ENCODE data around the gene FASN. TPM values are rescaled to one million over a fixed set of nuclear protein-coding genes. Genes with fewer than 3 reads are reported as not detected.

FASN gene
- polyA plus RNA-seq, 1 donor from 2014 or later = 26.4 TPM

DNA sequence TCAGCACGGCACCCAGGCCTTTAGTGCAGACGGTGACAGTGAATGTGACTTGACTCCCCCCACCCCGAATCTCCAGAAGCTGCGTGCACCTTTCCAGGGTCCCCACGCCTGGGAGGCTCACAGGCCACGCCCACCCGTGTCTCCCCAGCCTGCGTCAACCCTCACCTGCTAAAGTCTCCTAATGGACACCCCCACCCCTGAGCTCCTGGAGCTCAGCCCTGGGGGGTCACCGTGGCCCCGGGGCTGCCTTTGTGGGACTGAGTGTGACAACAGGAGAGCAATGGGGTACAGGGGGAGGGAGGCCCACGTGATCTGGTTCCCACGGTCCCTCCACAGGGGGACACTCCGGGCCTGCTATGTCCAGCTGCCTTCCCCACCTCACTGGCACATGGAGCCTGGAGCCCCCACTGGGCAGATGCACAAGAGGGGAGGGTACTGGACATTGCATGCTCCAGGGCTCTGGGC, 7.4 kb upstream of the FASN start:
- no peaks in the 10 kb centered on the region for H3F3A ChIP-seq (ENCODE audit: insufficient read depth, low read length, poor library complexity, severe bottlenecking)
- H4K20me1 ChIP-seq (ENCODE audit: insufficient read depth) = no peaks in the 10 kb centered on the region
- H3K9me2 ChIP-seq (ENCODE audit: insufficient read depth, low read length) = no peaks in the 10 kb centered on the region
- no peaks in the 10 kb centered on the region for H3K79me2 ChIP-seq (replicated peaks; ENCODE audit: insufficient read depth, low read length)
- no peak overlapping the region for H3K9ac ChIP-seq (ENCODE audit: low read length)
- TF ChIP-seq POLR2AphosphoS5 (IDR thresholded peaks at IDR 0.05) (no peak), EZH2 (IDR thresholded peaks at IDR 0.05; ENCODE audit: borderline replicate concordance, insufficient read depth, low read length, poor library complexity, severe bottlenecking) (no peak), REST (IDR thresholded peaks at IDR 0.05; ENCODE audit: borderline replicate concordance) (no peak)
- no peak overlapping the region for H2AFZ ChIP-seq (ENCODE audit: low read depth, low read length)
- no peaks in the 10 kb centered on the region for H3K27me3 ChIP-seq (ENCODE audit: insufficient read depth, low read depth, low read length)
- H3K27ac ChIP-seq (ENCODE audit: low read length) = no peak overlapping the region
- H3K36me3 ChIP-seq (ENCODE audit: insufficient read depth, low read length) = no peaks in the 10 kb centered on the region
- no peak overlapping the region for H3K4me3 ChIP-seq (ENCODE audit: low read length)
- H3K4me2 ChIP-seq (ENCODE audit: low read length) = no peak overlapping the region
- H3K9me3 ChIP-seq (ENCODE audit: low read length) = no peaks in the 10 kb centered on the region

DNA sequence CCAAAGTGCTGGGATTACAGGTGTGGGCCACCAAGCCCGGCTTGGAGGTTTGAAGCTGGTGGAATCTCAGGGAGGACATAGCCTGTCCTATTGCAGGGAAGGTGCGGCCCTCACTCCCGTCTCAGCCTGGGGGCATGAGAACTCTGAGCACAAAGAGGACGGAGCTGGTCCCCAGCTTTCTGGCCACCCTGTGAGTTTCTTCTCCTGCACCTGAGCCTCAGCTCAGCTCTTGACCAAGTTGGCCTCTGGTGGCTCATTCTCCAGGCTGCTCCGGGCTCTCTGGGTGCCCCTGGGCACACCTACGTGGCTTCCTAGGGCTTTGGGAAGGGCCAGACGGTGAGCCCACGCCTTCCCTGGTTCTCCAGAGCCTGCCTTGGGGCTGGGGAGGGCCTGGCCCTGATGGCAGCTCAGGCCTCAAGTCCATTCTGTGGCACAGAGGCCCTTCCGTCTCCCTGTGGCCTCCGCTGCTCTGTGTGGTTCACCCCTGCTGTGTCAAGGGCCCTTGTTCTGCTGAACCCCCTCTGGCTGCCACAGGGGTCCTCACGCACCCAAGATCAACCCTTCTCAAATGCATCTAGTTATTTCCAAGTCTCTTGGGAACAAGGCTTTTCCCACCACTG, 6.9 kb upstream of the FASN start:
- Histone ChIP-seq H3K27ac (ENCODE audit: low read length) (no peak overlapping the region), H3K9ac (ENCODE audit: low read length) (no peak overlapping the region), H3K36me3 (ENCODE audit: insufficient read depth, low read length) (no peaks in the 10 kb centered on the region), H3K27me3 (ENCODE audit: insufficient read depth, low read depth, low read length) (no peaks in the 10 kb centered on the region), H3K9me3 (ENCODE audit: low read length) (no peaks in the 10 kb centered on the region), H3K79me2 (replicated peaks; ENCODE audit: insufficient read depth, low read length) (no peaks in the 10 kb centered on the region), H3K9me2 (ENCODE audit: insufficient read depth, low read length) (no peaks in the 10 kb centered on the region), H3F3A (ENCODE audit: insufficient read depth, low read length, poor library complexity, severe bottlenecking) (no peaks in the 10 kb centered on the region), H3K4me3 (ENCODE audit: low read length) (no peak overlapping the region), H2AFZ (ENCODE audit: low read depth, low read length) (no peak overlapping the region), H4K20me1 (ENCODE audit: insufficient read depth) (no peaks in the 10 kb centered on the region), H3K4me2 (ENCODE audit: low read length) (no peak overlapping the region)
- TF ChIP-seq REST (IDR thresholded peaks at IDR 0.05; ENCODE audit: borderline replicate concordance) (no peak), POLR2AphosphoS5 (IDR thresholded peaks at IDR 0.05) (no peak), TAF1 (IDR thresholded peaks at IDR 0.05; ENCODE audit: low read depth) (no peak), SMC3 (conservative IDR thresholded peaks at IDR 0.05; ENCODE audit: poor library complexity) (no peak), RAD21 (conservative IDR thresholded peaks at IDR 0.05) (no peak), EZH2 (IDR thresholded peaks at IDR 0.05; ENCODE audit: borderline replicate concordance, insufficient read depth, low read length, poor library complexity, severe bottlenecking) (no peak), MXI1 (conservative IDR thresholded peaks at IDR 0.05; ENCODE audit: poor library complexity, severe bottlenecking) (no peak), EP300 (conservative IDR thresholded peaks at IDR 0.05; ENCODE audit: poor library complexity, severe bottlenecking) (no peak)
- TF ChIP-seq, protein P1, sequence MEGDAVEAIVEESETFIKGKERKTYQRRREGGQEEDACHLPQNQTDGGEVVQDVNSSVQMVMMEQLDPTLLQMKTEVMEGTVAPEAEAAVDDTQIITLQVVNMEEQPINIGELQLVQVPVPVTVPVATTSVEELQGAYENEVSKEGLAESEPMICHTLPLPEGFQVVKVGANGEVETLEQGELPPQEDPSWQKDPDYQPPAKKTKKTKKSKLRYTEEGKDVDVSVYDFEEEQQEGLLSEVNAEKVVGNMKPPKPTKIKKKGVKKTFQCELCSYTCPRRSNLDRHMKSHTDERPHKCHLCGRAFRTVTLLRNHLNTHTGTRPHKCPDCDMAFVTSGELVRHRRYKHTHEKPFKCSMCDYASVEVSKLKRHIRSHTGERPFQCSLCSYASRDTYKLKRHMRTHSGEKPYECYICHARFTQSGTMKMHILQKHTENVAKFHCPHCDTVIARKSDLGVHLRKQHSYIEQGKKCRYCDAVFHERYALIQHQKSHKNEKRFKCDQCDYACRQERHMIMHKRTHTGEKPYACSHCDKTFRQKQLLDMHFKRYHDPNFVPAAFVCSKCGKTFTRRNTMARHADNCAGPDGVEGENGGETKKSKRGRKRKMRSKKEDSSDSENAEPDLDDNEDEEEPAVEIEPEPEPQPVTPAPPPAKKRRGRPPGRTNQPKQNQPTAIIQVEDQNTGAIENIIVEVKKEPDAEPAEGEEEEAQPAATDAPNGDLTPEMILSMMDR (IDR thresholded peaks at IDR 0.05; ENCODE audit: poor library complexity, severe bottlenecking) = no peak
